ENCODE measurements around the gene SGSM2. TPM values are rescaled to one million over a fixed set of nuclear protein-coding genes. Genes with fewer than 3 reads are reported as not detected.

Gene SGSM2
- total and polyA plus RNA-seq, 2 of the 13 experiments (the other 11 are each of a cell fraction or from before 2014, with no cell fraction given): 30.4 to 51.3 TPM

DNA sequence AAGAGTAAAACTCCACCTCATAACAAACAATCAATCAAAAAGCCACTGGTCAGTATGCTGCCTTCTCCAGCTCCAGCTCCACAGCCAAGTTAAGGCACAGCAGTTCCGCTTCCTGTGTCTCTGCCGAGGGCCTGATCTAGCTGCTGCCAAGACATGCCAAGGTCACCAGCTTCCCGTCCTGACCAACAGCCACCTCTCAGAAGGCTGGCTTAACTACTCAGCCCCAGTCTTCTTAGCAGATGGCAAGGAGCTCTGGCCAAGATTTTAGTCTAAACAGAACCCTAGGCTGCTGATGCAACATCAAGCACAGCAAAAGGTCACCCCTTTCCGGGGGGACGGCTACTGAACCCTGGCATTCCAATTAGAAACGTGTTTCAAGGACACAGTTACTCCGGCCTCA is 81.3 kb downstream of the SGSM2 start:
- TF ChIP-seq RFXAP (CRISPR knock-in tag; IDR thresholded peaks at IDR 0.05; ENCODE audit: borderline replicate concordance) (no peak), RBM22 (optimal IDR thresholded peaks at IDR 0.05; ENCODE audit: low read length) (no peak), MIER3 (CRISPR knock-in tag; IDR thresholded peaks at IDR 0.05; ENCODE audit: borderline replicate concordance) (no peak), ZNF460 (CRISPR knock-in tag; IDR thresholded peaks at IDR 0.05; ENCODE audit: borderline replicate concordance) (no peak), MTF2 (CRISPR knock-in tag; IDR thresholded peaks at IDR 0.05; ENCODE audit: borderline replicate concordance) (no peak), ZNF432 (CRISPR knock-in tag; IDR thresholded peaks at IDR 0.05; ENCODE audit: borderline replicate concordance) (no peak), NONO (IDR thresholded peaks at IDR 0.05) (no peak), NONO (CRISPR knock-in tag; conservative IDR thresholded peaks at IDR 0.05) (no peak), SP1 (IDR thresholded peaks at IDR 0.05) (no peak), SP1 (CRISPR knock-in tag; IDR thresholded peaks at IDR 0.05) (no peak), ZBTB46 (CRISPR knock-in tag; IDR thresholded peaks at IDR 0.05; ENCODE audit: borderline replicate concordance) (no peak), ELF1 (CRISPR knock-in tag; IDR thresholded peaks at IDR 0.05) (no peak), REXO4 (CRISPR knock-in tag; IDR thresholded peaks at IDR 0.05; ENCODE audit: borderline replicate concordance) (no peak), TARDBP (CRISPR knock-in tag; IDR thresholded peaks at IDR 0.05) (no peak), HMG20B (CRISPR knock-in tag; conservative IDR thresholded peaks at IDR 0.05) (no peak), KDM1A (CRISPR knock-in tag; IDR thresholded peaks at IDR 0.05) (no peak)
- TF ChIP-seq, protein P1, sequence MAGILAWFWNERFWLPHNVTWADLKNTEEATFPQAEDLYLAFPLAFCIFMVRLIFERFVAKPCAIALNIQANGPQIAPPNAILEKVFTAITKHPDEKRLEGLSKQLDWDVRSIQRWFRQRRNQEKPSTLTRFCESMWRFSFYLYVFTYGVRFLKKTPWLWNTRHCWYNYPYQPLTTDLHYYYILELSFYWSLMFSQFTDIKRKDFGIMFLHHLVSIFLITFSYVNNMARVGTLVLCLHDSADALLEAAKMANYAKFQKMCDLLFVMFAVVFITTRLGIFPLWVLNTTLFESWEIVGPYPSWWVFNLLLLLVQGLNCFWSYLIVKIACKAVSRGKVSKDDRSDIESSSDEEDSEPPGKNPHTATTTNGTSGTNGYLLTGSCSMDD (CRISPR knock-in tag; IDR thresholded peaks at IDR 0.05): no peak
- TF ChIP-seq, protein P2, sequence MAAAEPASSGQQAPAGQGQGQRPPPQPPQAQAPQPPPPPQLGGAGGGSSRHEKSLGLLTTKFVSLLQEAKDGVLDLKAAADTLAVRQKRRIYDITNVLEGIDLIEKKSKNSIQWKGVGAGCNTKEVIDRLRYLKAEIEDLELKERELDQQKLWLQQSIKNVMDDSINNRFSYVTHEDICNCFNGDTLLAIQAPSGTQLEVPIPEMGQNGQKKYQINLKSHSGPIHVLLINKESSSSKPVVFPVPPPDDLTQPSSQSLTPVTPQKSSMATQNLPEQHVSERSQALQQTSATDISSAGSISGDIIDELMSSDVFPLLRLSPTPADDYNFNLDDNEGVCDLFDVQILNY (CRISPR knock-in tag; conservative IDR thresholded peaks at IDR 0.05): no peak
- Histone ChIP-seq H3K4me2 (ENCODE audit: low read depth, low read length) (no peak overlapping the region), H2AFZ (ENCODE audit: low read length) (no peak overlapping the region), H3K9ac (ENCODE audit: insufficient read depth, low read depth, low read length) (no peak overlapping the region), H3K27ac (ENCODE audit: extremely low read length, insufficient read depth, low read length) (no peak overlapping the region), H3K36me3 (replicated peaks in 1 of 2; ENCODE audit: control insufficient read depth in 1 of 2, insufficient read depth in 2 of 2, low read length in 2 of 2) (peaks cover 12 to 52% of the 10 kb centered on the region in 2 experiments; a peak in 4 of 5 replicates), H3K9me3 (ENCODE audit: low read length) (no peaks in the 10 kb centered on the region), H3K27me3 (ENCODE audit: control insufficient read depth in 1 of 2, insufficient read depth in 2 of 2, low read length in 2 of 2) (no peaks in the 10 kb centered on the region), H3K4me1 (ENCODE audit: insufficient read depth, low read length) (no peaks in the 10 kb centered on the region), H3K4me3 (replicated peaks in 1 of 3; ENCODE audit: insufficient read depth in 1 of 3, low read depth in 2 of 3, low read length in 3 of 3) (no peak overlapping the region), H4K20me1 (ENCODE audit: insufficient read depth, low read length) (no peaks in the 10 kb centered on the region; the same call in 1 of the 2 replicates), H3K79me2 (ENCODE audit: insufficient read depth, low read length) (no peaks in the 10 kb centered on the region)
- CTCF ChIA-PET (ENCODE audit: low intra/inter-chr PET ratio, low total read pairs): no interaction called here
- ATAC-seq (no peak), DNase-seq (ENCODE audit: low spot score) (no peak), FAIRE-seq (no peak)
- in situ Hi-C loops (cut with HindIII; ENCODE audit: extremely low pct_ligation_motif_present, low pct_unique_long_range_greater_than_20kb) (no loop called here), intact Hi-C loops (cut with micrococcal nuclease; ENCODE audit: unreplicated experiment) (no loop called here)
- POLR2A ChIA-PET: no interaction called here
- 89% methylated on average over 6 of the region's 7 CpGs for WGBS (ENCODE audit: low lambda C conversion rate)
- BruUV-seq (replicated peaks): no TSS peak

Data from HepG2 (cell line).